TTC549 (cell line): ENCODE measurements around the gene NOTUM.

Source experiments
- FAIRE-seq: peaks from 2 replicates; lab custom pipeline; 2012; peaks lifted over from hg19 to GRCh38; lab: Jason Lieb, UNC

Gene NOTUM

DNA sequence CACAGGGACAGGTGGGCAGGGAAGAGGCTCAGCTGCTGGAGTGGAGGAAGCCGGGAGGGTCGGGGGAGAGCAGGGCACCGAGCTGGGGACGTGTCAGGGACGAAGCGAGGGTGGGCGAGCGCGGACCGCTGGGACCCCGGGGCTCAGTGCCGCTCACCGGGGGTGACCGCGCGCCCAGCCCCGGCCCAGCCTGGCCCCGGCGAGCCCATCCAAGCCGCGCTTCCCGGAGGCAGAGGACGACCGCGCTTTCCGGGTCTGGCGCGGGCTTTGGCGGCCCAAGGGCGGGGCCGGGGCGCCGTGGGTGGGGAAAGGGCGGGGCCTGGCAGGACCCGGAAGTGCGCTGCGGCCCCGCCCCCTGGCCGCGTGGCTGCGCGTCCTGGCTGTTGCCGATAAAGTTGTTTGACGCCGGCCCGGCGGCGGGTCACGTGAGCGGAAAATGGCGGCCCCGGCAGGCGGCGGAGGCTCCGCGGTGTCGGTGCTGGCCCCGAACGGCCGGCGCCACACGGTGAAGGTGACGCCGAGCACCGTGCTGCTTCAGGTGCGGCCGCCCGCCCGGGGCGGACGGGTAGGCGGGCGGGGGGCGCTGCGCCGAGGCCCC, 16.3 kb upstream of the NOTUM start, which contains the start of gene ASPSCR1:
TSS of gene ASPSCR1 (plus strand) at position 419 of the 598 bp plus-strand sequence. CDS start at position 437, 18 bp downstream.
- no peak for FAIRE-seq

DNA sequence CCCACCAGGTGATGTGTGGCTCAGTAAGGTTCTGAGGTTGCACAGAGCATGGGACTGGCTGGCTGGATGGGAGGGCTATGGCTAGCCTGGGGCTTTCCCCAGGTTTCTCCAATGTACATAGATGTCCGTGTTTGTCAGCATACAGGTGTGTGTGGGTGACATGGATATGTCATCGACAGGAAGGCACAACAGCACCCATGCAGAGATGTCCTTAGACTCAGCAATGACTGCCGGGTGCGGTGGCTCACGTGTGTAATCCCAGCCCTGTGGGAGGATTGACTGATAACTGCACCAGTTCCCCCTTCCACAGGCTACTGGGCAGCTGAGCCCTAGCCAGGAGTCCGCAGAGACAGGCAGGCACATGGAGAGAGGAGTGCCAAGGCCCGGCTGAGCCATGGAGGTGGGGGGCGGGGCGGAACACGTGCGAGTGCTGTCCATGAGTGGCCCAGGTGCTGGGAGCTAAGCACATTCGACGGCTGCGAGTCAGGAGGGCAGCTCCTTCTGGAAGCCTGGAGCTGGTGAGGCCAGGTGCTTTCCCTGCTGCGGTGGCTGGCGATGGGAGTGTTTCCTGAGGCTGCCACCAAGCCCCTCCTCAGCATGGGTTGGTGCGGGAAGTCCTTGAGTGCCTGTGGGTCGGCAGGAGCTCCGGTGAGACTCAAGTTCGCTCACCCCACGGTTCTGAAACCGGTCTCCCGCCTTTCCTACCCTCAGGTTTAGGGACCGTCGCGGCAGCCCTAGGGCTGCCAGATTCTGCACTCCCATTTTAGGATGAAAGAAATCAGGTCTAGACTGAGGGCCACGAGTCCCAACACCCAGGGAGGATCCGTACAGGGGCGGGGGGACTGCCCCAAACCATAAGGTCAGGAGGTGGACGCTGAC, 15.6 kb upstream of the NOTUM start:
- FAIRE-seq = no peak

GRCh38 chr17:81973432-81973831, 12.4 kb upstream of the NOTUM start:
- FAIRE-seq = no peak

- no peak for FAIRE-seq
Measured at GRCh38 chr17:81968850-81969812, 8.1 kb upstream of the NOTUM start.

DNA sequence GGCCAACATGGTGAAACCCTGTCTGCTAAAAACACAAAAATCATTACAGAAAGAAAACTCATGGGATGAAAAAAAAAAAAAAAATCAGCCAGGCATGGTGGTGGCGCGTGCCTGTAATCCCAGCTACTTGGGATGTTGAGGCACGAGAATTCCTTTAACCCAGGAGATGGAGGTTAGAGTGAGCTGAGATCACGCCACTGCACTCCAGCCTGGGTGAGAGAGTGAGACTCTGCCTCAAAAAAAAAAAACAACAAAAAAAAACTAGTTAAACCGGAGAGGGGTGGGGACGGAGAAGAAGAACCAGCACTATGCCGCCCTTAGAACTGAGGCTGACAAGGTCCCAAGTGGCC, 7.4 kb upstream of the NOTUM start:
- no peak for FAIRE-seq

DNA sequence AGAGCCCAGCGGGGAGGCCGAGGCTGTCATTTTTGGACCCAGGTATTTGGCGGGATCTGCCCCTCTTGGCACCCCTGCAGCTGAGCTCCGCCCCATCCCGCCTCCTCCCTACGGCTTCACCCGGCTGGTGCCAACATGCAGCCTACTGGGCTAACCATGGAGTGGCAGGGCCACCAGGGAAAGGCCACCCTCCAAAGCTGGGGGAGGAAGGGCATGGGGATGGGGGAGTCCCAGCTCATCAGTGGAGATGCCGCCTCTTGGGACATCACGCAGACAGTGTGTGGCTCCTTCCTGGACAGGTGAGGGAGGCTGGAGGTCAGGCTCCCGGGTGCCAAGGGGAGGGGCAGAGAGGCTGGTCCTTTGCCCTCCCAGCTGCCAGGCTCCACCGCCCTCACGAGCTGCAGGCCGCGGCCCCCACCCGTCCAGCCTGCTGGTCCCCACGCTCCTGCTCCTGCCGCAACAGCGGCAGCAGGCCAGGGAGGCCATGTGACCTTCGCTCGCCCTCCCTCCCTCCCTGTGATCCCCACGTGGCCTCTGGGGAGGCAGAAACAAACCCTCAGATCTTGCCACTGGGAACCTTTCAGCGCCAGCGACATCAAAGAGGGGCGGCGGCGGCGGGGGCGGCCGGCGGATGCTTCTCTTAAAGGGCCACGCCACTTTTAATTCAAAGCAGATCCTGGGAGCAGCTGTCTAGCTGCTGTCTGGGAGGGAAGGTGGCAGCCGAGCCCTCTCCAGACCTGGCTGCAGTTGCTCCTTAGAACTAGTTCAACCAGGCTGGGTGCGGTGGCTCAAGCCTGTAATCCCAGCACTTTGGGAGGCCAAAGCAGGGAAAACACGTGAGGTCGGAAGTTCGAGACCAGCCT, 6.8 kb upstream of the NOTUM start:
- FAIRE-seq = no peak

DNA sequence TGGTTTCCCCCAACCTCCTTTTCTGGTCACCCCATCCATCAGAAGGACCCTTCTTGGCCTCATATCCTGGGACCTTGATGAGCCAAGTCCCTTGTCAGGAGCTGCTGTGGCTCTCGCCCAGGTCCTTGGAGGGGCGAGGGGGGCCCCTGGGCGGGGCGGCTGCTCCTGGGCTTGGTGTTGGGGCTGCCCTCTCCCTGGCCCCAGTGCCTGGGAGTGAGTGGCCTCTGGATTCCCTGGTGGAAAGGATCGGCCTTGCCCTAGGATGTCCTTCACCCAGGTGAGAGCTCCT, 6.2 kb upstream of the NOTUM start:
- FAIRE-seq = no peak

DNA sequence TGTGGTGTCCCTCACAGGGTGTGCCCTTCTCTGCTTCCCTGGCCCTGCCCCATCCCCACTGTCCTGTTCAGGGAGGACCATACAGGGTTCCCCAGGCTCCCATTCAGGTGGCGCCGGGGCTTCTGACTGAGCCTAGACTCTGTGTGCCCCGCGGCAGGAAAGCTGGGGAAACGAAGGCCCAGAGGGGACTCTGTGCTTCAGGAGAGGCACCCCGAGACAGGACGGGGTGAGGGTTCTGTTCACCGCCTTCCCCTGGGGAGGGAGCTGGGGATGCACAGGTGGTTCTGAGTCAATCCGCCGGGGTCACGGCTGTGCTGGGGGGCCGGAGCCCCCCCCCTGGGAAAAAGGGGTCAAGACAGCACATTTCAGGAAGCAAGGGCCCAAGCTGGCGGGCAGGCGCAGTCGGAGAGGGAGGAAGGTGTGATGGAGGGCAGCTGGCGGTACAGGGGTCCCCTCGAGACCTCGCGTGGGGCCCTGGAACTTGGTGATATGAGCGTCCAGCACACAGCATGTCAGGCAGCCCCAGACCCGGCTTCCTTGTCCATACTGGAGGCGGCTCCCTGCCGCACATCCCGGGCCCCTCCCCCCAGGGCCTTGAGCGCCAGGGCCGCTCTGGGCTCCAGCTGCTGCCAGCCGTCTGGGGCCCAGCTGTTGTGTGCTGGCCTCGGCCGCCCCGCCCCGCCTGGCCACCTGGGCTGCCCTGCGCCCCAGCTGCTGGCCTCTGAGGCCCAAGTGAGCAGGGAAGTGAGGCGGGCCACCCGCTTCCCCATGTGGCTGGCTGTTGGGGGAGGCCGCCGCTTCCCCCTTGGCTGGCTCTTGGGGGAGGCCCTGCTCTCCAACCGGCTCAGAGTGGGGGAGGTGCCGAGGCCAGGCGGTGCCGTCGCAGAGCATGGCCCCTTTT, 5.6 kb upstream of the NOTUM start:
- no peak for FAIRE-seq

DNA sequence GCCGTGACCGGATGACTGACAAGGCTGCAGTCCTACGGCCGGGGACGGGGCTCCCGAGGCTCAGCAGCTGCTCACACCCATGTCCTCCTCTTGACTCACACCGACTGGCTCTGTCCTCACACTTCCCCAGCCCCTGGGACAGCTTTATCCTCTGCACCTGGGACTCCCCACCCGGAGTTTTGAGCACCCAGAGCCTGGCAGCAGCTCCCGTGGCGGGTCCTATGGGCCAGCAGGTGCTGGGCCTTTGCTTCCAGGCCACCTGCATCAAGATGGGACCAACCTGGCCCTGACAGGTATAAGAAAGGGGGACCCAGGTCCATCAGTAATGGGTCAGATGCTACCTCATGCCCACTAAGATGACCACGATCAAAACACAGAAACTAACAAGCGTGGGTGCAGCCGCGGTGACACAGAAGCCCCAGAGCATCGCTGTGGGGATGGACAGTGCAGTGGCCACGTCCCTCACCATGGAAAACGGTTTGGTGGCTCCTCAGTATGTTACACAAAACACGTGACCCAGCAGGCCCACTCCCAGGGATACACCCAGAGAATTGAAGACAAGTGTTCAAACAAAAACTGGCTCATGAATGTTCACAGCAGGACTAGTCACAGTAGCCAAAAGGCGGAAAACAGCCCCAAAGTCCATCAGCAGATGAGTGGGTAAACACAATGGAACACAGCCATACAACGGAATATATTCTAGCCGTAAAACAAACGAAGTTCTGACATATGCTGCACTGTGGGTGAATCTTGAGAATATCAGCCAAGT, 3.3 kb upstream of the NOTUM start:
- FAIRE-seq = no peak

DNA sequence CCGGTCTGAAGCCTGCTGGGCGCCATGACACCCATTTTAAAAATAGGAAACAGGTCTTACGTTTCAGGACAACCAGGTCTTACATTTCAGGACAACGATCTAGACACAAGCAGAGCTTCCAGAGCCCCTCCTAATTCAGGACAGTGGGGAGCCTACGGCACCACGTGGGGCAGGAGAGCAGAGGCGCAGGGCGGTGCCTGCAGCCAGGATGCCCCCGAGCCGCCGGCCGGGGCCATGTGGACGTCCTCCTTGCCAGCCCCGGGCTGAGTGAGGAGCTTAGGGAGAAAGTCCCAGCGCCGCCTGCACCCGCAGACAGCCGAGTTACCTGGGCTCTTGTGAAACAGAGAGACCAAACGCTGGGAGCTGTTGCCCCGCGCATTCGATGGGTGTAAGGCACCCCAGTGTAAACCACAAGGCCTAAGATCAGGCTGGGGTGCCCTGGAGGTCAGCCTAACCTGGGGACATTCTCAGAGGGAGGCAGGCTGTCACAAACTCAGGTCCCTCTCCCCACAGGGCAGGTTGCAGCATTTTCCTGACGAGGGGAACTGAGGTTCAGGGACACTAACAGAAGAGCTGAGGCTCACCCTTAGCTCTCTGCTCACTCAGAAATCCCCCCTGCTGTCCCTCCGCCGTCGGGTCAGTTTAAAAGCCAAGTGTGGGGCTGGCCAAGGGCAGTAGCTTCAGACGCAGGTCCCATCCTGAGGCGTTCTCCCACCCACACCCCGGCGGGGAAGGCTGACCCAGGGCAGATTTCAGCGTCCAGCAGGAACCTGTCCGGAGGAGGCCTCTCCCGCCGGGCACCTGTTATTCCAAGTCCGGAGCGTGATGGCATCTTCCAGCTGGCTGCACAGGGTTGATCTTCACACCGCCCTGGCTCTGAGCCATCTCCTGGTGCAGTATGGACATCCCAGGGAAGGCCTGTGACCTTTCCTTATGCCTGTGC, 1.8 kb upstream of the NOTUM start:
- no peak for FAIRE-seq

- no peak for FAIRE-seq
Measured at GRCh38 chr17:81961521-81962498, 823 bp upstream of the NOTUM start.

DNA sequence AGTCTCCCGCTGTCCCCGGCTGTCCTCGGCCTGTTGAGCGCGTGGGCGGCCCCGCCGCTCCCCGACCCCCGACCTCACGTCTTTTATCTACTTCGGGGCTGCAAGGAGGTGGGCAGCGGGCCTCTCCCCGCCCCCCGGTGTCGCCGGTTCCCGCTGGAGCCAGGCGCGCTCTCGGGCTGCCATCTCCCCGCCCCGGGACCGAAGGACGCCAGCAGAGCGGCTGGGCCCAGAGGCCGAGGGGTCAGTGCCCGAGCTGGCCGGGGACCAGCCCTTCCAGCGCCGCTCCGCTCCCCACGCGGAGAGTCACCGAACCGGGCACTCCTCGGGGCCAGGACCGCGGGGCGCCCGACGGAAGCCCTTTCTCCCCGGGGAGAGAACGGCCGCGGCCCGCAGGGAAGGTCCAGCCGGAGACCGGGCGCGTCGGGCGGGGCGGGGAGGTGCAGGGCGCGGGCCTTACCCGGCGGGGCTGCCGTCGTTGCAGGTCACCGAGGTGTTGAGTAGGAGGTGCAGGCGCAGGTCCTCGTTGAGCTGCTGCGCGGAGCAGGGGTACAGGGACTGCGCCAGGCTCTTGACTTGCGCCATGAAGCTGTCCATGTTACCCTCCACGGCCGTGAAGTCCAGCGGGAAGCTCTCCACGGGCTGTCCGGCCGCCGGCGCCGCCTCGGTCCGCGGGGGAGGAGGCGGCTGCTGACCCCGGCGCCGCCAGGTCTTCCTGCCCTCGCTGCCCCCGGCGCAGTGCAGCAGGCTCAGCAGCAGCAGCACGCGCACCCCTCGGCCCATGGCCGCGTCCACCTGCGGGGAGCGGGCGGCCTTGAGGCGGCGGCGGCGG, 643 bp downstream of the NOTUM start:
- no peak for FAIRE-seq

DNA sequence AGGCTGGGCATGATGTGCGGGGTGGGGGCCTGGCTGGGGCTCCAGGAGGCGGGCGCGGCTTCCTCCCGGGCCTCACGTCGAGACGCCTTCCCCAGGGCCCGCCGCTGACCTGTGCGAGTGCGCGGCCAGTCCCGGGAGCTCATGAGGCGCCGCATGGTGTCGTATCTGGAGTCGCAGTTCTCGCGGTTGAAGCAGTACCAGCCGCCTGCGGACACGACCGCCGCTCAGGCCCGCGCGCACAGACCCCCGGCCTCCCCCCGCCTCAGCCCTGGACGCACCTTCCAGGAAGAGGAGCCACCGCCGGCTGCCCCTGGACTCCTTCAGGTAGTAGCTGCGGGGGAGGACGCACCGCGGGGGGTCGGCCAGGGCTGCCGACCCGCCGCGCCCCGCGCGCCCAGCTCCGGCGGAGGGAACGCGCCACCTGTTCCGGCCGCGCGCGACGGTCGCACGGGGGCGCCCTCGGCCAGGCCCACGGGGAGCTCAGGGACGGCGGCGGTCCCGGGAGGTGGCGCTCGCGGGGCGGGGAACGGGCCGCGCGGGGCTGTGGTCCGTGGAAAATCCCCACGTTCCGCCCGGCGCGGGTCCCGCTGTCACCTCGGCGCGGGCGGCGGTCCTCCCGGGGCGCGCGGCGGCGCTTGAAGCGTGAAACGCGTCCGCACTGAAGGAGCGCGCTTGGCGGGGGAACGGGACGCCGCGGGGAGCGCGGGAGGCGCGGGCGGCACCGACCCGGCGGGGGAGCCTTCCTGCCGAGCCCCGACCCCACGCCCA, 1.4 kb downstream of the NOTUM start:
- FAIRE-seq = no peak

DNA sequence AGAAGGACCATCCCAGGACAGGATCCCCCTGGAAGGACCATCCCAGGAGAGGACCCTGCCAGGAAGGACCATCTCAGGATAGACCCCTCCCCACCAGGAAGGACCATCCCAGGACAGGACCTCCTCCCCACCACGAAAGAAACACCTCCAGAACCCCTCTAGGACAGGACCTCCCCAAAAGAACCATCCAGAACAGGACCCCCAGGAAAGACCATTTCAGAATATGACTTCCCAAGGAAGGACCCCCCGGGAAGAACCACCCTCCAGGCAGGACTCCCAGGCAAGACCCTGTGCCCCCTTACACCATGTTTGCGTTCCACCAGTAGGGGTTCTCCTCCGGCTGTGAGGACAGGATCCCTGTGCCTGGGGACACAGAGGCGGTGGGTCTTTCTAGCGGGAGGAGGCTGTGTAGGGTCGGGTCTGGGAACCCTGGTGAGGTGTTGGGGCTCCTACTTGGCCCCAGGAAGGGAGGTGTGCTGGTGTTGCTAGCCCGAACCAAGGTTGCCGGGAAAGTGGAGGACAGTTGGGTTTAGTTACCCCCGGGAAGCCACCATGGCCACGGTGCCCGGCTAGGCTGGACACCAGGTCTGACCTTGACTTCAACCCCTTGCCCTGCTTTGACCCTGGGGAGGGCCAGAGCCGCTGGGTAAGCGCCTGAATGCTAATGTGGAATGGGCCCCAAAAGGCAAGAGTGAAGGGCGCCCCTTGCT, 2.2 kb downstream of the NOTUM start:
- no peak for FAIRE-seq

- FAIRE-seq = no peak
Measured at GRCh38 chr17:81957691-81958432, 3.1 kb downstream of the NOTUM start.
